H9 (cell line): ENCODE data around the gene ANXA3. TPM values are rescaled to one million over a fixed set of nuclear protein-coding genes. Genes with fewer than 3 reads are reported as not detected.

ENCODE experiments used
- DNase-seq: peaks from one replicate; pipeline ENCODE4 v3.0.0-alpha.2; 2017
- H2AFZ ChIP-seq: one replicate; pipeline ENCODE4 v1.6.1; 2013; ENCODE audit warnings: mild to moderate bottlenecking, low read length, control low read depth, moderate library complexity
- H2AK5ac ChIP-seq: 2 replicates; pipeline ENCODE4 v1.6.1; 2013; ENCODE audit warnings: low read length, control low read depth, mixed read lengths; ENCODE audit not compliant: insufficient read length
- H2BK120ac ChIP-seq: one replicate; pipeline ENCODE4 v1.6.1; 2013; ENCODE audit warnings: low read depth, mild to moderate bottlenecking, low read length, control low read depth, inconsistent platforms; ENCODE audit not compliant: poor library complexity, severe bottlenecking
- H2BK12ac ChIP-seq: 2 replicates; pipeline ENCODE4 v1.6.1; 2013; ENCODE audit warnings: low read length, control low read depth, mixed read lengths, low read depth; ENCODE audit not compliant: insufficient read length
- H2BK15ac ChIP-seq: 2 replicates; pipeline ENCODE4 v1.6.1; 2013; ENCODE audit warnings: low read depth, low read length, control low read depth
- H2BK20ac ChIP-seq: one replicate; pipeline ENCODE4 v1.6.1; 2013; ENCODE audit warnings: low read depth, mild to moderate bottlenecking, low read length, control low read depth, inconsistent platforms; ENCODE audit not compliant: poor library complexity, severe bottlenecking
- H2BK5ac ChIP-seq: 2 replicates; pipeline ENCODE4 v1.6.1; 2013; ENCODE audit warnings: low read length, control low read depth, mixed read lengths; ENCODE audit not compliant: insufficient read length
- H3K14ac ChIP-seq: 2 replicates; pipeline ENCODE4 v1.6.1; 2013; ENCODE audit warnings: low read length, control low read depth; ENCODE audit not compliant: insufficient read depth
- H3K18ac ChIP-seq: 2 replicates; pipeline ENCODE4 v1.6.1; 2013; ENCODE audit warnings: low read depth, mild to moderate bottlenecking, mixed read lengths, low read length, control low read depth; ENCODE audit not compliant: insufficient read length
- H3K23ac ChIP-seq: 2 replicates; pipeline ENCODE4 v1.6.1; 2013; ENCODE audit warnings: low read length, control low read depth, mixed read lengths, low read depth; ENCODE audit not compliant: insufficient read length
- H3K23me2 ChIP-seq: 2 replicates; pipeline ENCODE4 v1.6.1; 2013; ENCODE audit warnings: low read depth, mild to moderate bottlenecking, mixed read lengths, low read length, control low read depth; ENCODE audit not compliant: insufficient read length, poor library complexity, severe bottlenecking
- H3K27ac ChIP-seq: 2 replicates; pipeline ENCODE4 v1.5.1; 2013; ENCODE audit warnings: low read length, control low read depth, mixed read lengths, low read depth; ENCODE audit not compliant: insufficient read length
- H3K27me3 ChIP-seq: 2 replicates; pipeline ENCODE4 v1.6.1; 2013; ENCODE audit warnings: low read length, control low read depth, inconsistent platforms; ENCODE audit not compliant: insufficient read depth
- H3K4ac ChIP-seq: 2 replicates; pipeline ENCODE4 v1.6.1; 2013; ENCODE audit warnings: low read depth, mild to moderate bottlenecking, control low read depth, inconsistent platforms, low read length, moderate library complexity
- H3K4me1 ChIP-seq: 2 replicates; pipeline ENCODE4 v1.6.1; 2013; ENCODE audit warnings: low read length, control low read depth, inconsistent platforms; ENCODE audit not compliant: insufficient read depth
- H3K4me2 ChIP-seq: 2 replicates; pipeline ENCODE4 v1.6.1; 2013; ENCODE audit warnings: low read length, control low read depth, mixed read lengths; ENCODE audit not compliant: insufficient read length, insufficient read depth
- H3K56ac ChIP-seq: 2 replicates; pipeline ENCODE4 v1.6.1; 2013; ENCODE audit warnings: low read depth, mild to moderate bottlenecking, mixed read lengths, low read length, control low read depth; ENCODE audit not compliant: insufficient read length
- H3K79me1 ChIP-seq: 2 replicates; pipeline ENCODE4 v1.6.1; 2013; ENCODE audit warnings: low read depth, mild to moderate bottlenecking, moderate library complexity, low read length, control low read depth, inconsistent platforms; ENCODE audit not compliant: insufficient read depth, poor library complexity, severe bottlenecking
- H3K79me2 ChIP-seq: 2 replicates; pipeline ENCODE4 v1.6.1; 2013; ENCODE audit warnings: low read length, control low read depth, inconsistent platforms; ENCODE audit not compliant: insufficient read depth
- H3K9ac ChIP-seq: 2 replicates; pipeline ENCODE4 v1.6.1; 2013; ENCODE audit warnings: low read length, control low read depth, mixed read lengths; ENCODE audit not compliant: insufficient read length; ENCODE audit errors: extremely low read depth
- H3K9me3 ChIP-seq: one replicate; pipeline ENCODE4 v1.6.1; 2013; ENCODE audit warnings: low read depth, low read length, inconsistent platforms; ENCODE audit not compliant: control insufficient read depth
- H3T11ph ChIP-seq: one replicate; pipeline ENCODE4 v1.6.1; 2013; ENCODE audit warnings: mild to moderate bottlenecking, low read length, control low read depth, inconsistent platforms
- H4K20me1 ChIP-seq: one replicate; pipeline ENCODE4 v1.6.1; 2013; ENCODE audit not compliant: control insufficient read depth, insufficient read length, insufficient read depth
- H4K5ac ChIP-seq: 2 replicates; pipeline ENCODE4 v1.6.1; 2013; ENCODE audit warnings: low read depth, mild to moderate bottlenecking, mixed read lengths, low read length, control low read depth; ENCODE audit not compliant: insufficient read length
- H4K8ac ChIP-seq: replicated peaks from 2 replicates; pipeline ENCODE4 v1.6.1; 2013; ENCODE audit warnings: low read length, control low read depth, mixed read lengths, low read depth; ENCODE audit not compliant: insufficient read length
- H4K91ac ChIP-seq: 2 replicates; pipeline ENCODE4 v1.6.1; 2013; ENCODE audit warnings: low read depth, mild to moderate bottlenecking, moderate library complexity, mixed read lengths, low read length, control low read depth; ENCODE audit not compliant: insufficient read length
- H3K27ac Mint-ChIP-seq, 3 experiments: 2 replicates in 2 of 3; 3 replicates in 1 of 3; pipeline ENCODE4 v1.8.0; 2020 to 2021; ENCODE audit warnings: mixed read lengths in 3 of 3, mild to moderate bottlenecking in 1 of 3, moderate library complexity in 1 of 3
- H3K27me3 Mint-ChIP-seq: 2 replicates; pipeline ENCODE4 v1.8.0; 2021; ENCODE audit warnings: low read depth, mild to moderate bottlenecking, moderate library complexity, mixed read lengths
- H3K36me3 Mint-ChIP-seq, 3 experiments: 2 replicates in 2 of 3; 3 replicates in 1 of 3; pipeline ENCODE4 v1.8.0; 2020 to 2021; ENCODE audit warnings: low read depth in 3 of 3, mixed read lengths in 3 of 3; ENCODE audit not compliant: insufficient read depth in 1 of 3
- H3K4me1 Mint-ChIP-seq, 2 experiments: 2 replicates each; pipeline ENCODE4 v1.8.0; 2020; ENCODE audit warnings: mixed read lengths in 2 of 2
- H3K4me3 Mint-ChIP-seq, 2 experiments: 2 replicates in 1 of 2; 3 replicates in 1 of 2; pipeline ENCODE4 v1.8.0; 2020 to 2021; ENCODE audit warnings: mild to moderate bottlenecking in 2 of 2, mixed read lengths in 2 of 2, moderate library complexity in 1 of 2
- H3K9me3 Mint-ChIP-seq, 2 experiments: 2 replicates in 1 of 2; 3 replicates in 1 of 2; pipeline ENCODE4 v1.8.0; 2020; ENCODE audit warnings: mild to moderate bottlenecking in 2 of 2, mixed read lengths in 2 of 2, moderate library complexity in 1 of 2
- WGBS: extraction: QIAGEN DNeasy Blood & Tissue Kit; methylation state at CpG from one replicate; pipeline ENCODE4 v1.1.7; 2013; ENCODE audit warnings: missing lambda C conversion rate, low lambda C conversion rate, mixed read lengths; ENCODE audit not compliant: insufficient read length; ENCODE audit errors: extremely low coverage; 5-methylcytosine and 5-hydroxymethylcytosine counted together
- total RNA-seq: library from RNA; stranded (reverse); gene quantifications from 2 replicates; pipeline ENCODE4 v1.2.1, GENCODE V29; 2021
- TF ChIP-seq, protein P1 (sequence below): fragments of 200-600 bp; sonication (generic); conservative IDR thresholded peaks from 3 replicates; pipeline ENCODE4 v1.8.0; 2021; ENCODE audit warnings: antibody characterized with exemption, mild to moderate bottlenecking

ANXA3 gene
- total RNA-seq, 1 experiment from 2014 or later, result 20.6 TPM

DNA sequence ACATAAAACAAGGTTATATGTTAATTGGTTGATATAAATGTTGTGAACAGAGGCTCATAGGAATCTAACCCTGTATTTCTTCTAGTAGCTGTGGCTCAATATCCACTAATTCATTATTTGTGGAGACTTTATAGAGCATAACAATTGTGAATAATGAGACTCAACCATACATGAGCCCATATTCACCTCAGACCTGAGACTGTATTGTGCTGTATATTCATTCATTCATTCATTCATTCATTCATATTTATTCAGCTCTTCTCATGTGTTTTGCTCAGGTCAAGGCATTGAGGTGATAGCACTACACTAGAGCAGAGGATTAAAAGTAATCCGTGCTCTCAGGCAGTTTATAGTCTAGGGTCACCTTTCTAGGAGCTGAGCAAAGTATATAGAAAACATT, 24.5 kb upstream of the ANXA3 start:
- no peak overlapping the region for H2AFZ ChIP-seq
- no peak overlapping the region for H3K23ac ChIP-seq
- no peak overlapping the region for H2AK5ac ChIP-seq
- no peak overlapping the region for H2BK120ac ChIP-seq
- WGBS, result no CpG with 5 or more reads among the region's 1 CpG
- no peak overlapping the region for H3K9ac ChIP-seq
- H3K9me3 Mint-ChIP-seq, result no peaks in the 10 kb centered on the region
- no peak overlapping the region for H3T11ph ChIP-seq
- no peak overlapping the region for H3K14ac ChIP-seq
- no peaks in the 10 kb centered on the region for H3K9me3 ChIP-seq
- no peak for DNase-seq
- H3K18ac ChIP-seq, result no peak overlapping the region
- H3K27me3 Mint-ChIP-seq, result no peaks in the 10 kb centered on the region
- H4K20me1 ChIP-seq, result no peaks in the 10 kb centered on the region
- no peak overlapping the region for H3K27ac Mint-ChIP-seq
- H3K36me3 Mint-ChIP-seq, result peaks cover 12 to 32% (median 19%) of the 10 kb centered on the region in 3 experiments; a peak in 6 of 7 replicates
- H3K56ac ChIP-seq, result no peak overlapping the region
- no peaks in the 10 kb centered on the region for H3K4me1 Mint-ChIP-seq
- H2BK12ac ChIP-seq, result no peak overlapping the region
- H2BK15ac ChIP-seq, result no peak overlapping the region
- no peak overlapping the region for H3K27ac ChIP-seq
- H3K4ac ChIP-seq, result no peak overlapping the region
- H3K4me1 ChIP-seq, result no peaks in the 10 kb centered on the region
- H3K4me2 ChIP-seq, result no peak overlapping the region
- no peak overlapping the region for H4K91ac ChIP-seq
- no peaks in the 10 kb centered on the region for H3K27me3 ChIP-seq
- no peaks in the 10 kb centered on the region for H3K23me2 ChIP-seq
- TF ChIP-seq, protein P1, sequence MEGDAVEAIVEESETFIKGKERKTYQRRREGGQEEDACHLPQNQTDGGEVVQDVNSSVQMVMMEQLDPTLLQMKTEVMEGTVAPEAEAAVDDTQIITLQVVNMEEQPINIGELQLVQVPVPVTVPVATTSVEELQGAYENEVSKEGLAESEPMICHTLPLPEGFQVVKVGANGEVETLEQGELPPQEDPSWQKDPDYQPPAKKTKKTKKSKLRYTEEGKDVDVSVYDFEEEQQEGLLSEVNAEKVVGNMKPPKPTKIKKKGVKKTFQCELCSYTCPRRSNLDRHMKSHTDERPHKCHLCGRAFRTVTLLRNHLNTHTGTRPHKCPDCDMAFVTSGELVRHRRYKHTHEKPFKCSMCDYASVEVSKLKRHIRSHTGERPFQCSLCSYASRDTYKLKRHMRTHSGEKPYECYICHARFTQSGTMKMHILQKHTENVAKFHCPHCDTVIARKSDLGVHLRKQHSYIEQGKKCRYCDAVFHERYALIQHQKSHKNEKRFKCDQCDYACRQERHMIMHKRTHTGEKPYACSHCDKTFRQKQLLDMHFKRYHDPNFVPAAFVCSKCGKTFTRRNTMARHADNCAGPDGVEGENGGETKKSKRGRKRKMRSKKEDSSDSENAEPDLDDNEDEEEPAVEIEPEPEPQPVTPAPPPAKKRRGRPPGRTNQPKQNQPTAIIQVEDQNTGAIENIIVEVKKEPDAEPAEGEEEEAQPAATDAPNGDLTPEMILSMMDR, result no peak
- H2BK5ac ChIP-seq, result no peak overlapping the region
- H4K5ac ChIP-seq, result no peak overlapping the region
- no peak overlapping the region for H3K4me3 Mint-ChIP-seq
- no peak overlapping the region for H2BK20ac ChIP-seq
- no peaks in the 10 kb centered on the region for H3K79me1 ChIP-seq
- no peaks in the 10 kb centered on the region for H3K79me2 ChIP-seq
- H4K8ac ChIP-seq, result no peak overlapping the region
